H1 (cell line): Measurements from ENCODE around the gene NBDY. TPM values are rescaled to one million over a fixed set of nuclear protein-coding genes. Genes with fewer than 3 reads are reported as not detected.

ENCODE experiments used
- CREB1 ChIP-seq: IDR thresholded peaks from 2 replicates; pipeline ENCODE4 v1.6.1; 2012; ENCODE audit warnings: inconsistent platforms
- MAFK ChIP-seq: IDR thresholded peaks from 2 replicates; pipeline ENCODE4 v1.6.1; 2012; ENCODE audit warnings: low read depth, mild to moderate bottlenecking, improper control_type of control experiment, low read length
- polyA plus RNA-seq, 7 experiments: library from polyadenylated mRNA; depleted of rRNA in 3 of 7; stranded (reverse) in 5 of 7; unstranded in 2 of 7; fragments of >200 nt in 5 of 7; fragments of 200-250 nt in 2 of 7; gene quantifications; 1 replicate in 5 of 7; 2 replicates in 1 of 7; 4 replicates in 1 of 7; pipeline versions ENCODE4 v1.2.1 to v1.2.3, GENCODE V29; 2011 to 2013; ENCODE audit warnings: missing spikeins in 2 of 7, mixed read lengths in 2 of 7
- total RNA-seq: library from RNA; stranded (reverse); fragmentation: NEBNext Ultra II Directional; extraction: Animal tissue kit (Norgen Biotek cat#: 25700); gene quantifications from 2 replicates; pipeline ENCODE4 v1.2.1, GENCODE V29; 2021
- TF ChIP-seq, protein P1 (sequence below): fragments of 300-600 bp; sonication (generic); IDR thresholded peaks from 2 replicates; pipeline ENCODE4 v1.7.1; 2012; ENCODE audit warnings: low read length, moderate library complexity, mild to moderate bottlenecking, inconsistent platforms; ENCODE audit not compliant: insufficient replicate concordance

NBDY gene
- total and polyA plus RNA-seq, 2 of the 8 experiments (the other 6 are each of a cell fraction or from before 2014, with no cell fraction given), result 42.3 to 57.8 TPM

DNA sequence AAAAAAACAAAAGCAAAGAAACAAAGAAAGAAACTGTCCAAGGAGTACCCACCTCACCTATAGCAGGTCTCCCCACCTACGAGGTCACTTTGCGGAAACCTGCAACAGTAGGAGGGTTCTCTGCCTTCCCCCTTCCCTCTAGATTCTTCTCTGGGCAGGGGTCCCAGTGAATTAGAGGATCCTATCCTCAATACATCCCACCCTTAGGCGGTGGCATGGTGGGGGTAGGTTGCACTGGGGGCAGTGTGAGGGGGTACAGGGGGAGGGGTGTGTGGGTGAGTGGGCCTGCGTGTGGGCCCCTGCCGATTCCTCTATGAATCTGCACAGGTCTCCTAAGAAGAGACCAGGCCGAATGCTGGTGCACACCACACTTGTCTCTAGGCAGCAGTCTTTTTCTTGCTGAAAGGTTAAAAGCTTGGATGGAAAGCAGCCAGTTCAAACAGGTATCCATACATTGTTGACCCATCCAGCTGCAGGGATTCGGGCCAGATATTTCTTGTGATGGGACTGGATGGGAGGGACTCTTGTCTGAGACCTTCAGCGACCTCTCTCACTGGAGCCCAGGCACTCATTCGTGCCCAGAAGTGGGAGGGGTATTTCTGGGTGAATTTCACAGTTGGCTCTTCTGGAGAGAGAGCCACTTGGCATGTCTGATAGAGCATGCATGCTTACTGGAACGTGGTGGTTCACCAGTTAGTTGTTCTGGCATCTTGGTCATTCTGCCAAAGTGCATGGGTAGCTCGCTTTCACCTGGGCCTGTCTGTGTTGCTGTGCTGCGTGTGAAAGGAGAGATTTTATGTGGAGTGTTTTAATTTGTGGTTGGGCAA, 65.6 kb downstream of the NBDY start (continued):
- TF ChIP-seq, protein P1, sequence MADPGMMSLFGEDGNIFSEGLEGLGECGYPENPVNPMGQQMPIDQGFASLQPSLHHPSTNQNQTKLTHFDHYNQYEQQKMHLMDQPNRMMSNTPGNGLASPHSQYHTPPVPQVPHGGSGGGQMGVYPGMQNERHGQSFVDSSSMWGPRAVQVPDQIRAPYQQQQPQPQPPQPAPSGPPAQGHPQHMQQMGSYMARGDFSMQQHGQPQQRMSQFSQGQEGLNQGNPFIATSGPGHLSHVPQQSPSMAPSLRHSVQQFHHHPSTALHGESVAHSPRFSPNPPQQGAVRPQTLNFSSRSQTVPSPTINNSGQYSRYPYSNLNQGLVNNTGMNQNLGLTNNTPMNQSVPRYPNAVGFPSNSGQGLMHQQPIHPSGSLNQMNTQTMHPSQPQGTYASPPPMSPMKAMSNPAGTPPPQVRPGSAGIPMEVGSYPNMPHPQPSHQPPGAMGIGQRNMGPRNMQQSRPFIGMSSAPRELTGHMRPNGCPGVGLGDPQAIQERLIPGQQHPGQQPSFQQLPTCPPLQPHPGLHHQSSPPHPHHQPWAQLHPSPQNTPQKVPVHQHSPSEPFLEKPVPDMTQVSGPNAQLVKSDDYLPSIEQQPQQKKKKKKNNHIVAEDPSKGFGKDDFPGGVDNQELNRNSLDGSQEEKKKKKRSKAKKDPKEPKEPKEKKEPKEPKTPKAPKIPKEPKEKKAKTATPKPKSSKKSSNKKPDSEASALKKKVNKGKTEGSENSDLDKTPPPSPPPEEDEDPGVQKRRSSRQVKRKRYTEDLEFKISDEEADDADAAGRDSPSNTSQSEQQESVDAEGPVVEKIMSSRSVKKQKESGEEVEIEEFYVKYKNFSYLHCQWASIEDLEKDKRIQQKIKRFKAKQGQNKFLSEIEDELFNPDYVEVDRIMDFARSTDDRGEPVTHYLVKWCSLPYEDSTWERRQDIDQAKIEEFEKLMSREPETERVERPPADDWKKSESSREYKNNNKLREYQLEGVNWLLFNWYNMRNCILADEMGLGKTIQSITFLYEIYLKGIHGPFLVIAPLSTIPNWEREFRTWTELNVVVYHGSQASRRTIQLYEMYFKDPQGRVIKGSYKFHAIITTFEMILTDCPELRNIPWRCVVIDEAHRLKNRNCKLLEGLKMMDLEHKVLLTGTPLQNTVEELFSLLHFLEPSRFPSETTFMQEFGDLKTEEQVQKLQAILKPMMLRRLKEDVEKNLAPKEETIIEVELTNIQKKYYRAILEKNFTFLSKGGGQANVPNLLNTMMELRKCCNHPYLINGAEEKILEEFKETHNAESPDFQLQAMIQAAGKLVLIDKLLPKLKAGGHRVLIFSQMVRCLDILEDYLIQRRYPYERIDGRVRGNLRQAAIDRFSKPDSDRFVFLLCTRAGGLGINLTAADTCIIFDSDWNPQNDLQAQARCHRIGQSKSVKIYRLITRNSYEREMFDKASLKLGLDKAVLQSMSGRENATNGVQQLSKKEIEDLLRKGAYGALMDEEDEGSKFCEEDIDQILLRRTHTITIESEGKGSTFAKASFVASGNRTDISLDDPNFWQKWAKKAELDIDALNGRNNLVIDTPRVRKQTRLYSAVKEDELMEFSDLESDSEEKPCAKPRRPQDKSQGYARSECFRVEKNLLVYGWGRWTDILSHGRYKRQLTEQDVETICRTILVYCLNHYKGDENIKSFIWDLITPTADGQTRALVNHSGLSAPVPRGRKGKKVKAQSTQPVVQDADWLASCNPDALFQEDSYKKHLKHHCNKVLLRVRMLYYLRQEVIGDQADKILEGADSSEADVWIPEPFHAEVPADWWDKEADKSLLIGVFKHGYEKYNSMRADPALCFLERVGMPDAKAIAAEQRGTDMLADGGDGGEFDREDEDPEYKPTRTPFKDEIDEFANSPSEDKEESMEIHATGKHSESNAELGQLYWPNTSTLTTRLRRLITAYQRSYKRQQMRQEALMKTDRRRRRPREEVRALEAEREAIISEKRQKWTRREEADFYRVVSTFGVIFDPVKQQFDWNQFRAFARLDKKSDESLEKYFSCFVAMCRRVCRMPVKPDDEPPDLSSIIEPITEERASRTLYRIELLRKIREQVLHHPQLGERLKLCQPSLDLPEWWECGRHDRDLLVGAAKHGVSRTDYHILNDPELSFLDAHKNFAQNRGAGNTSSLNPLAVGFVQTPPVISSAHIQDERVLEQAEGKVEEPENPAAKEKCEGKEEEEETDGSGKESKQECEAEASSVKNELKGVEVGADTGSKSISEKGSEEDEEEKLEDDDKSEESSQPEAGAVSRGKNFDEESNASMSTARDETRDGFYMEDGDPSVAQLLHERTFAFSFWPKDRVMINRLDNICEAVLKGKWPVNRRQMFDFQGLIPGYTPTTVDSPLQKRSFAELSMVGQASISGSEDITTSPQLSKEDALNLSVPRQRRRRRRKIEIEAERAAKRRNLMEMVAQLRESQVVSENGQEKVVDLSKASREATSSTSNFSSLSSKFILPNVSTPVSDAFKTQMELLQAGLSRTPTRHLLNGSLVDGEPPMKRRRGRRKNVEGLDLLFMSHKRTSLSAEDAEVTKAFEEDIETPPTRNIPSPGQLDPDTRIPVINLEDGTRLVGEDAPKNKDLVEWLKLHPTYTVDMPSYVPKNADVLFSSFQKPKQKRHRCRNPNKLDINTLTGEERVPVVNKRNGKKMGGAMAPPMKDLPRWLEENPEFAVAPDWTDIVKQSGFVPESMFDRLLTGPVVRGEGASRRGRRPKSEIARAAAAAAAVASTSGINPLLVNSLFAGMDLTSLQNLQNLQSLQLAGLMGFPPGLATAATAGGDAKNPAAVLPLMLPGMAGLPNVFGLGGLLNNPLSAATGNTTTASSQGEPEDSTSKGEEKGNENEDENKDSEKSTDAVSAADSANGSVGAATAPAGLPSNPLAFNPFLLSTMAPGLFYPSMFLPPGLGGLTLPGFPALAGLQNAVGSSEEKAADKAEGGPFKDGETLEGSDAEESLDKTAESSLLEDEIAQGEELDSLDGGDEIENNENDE, result no peak
- no peak for TF ChIP-seq CREB1
- TF ChIP-seq MAFK, result no peak
